K562 (cell line): ENCODE measurements around the gene GUCA1A. TPM values are rescaled to one million over a fixed set of nuclear protein-coding genes. Genes with fewer than 3 reads are reported as not detected.
A peak's percentile ranks its signal among the peaks of the same experiment; 100 is the strongest.

Experiments used
- ASH1L ChIP-seq: fragments of 450-650 bp; IDR thresholded peaks from 2 replicates; pipeline ENCODE4 v1.6.1; 2018; ENCODE audit warnings: borderline replicate concordance, mild to moderate bottlenecking, low read depth; ENCODE audit not compliant: partially characterized antibody
- BCLAF1 ChIP-seq, 2 experiments: fragments of 450-650 bp in 1 of 2; IDR thresholded peaks; 2 replicates each; pipeline ENCODE4 v1.6.1; 2011 to 2017; ENCODE audit warnings: low read depth in 2 of 2, antibody characterized with exemption in 1 of 2, borderline replicate concordance in 1 of 2, low read length in 1 of 2, mild to moderate bottlenecking in 1 of 2, mixed read lengths in 1 of 2; ENCODE audit not compliant: control insufficient read depth in 1 of 2
- CHD2 ChIP-seq: IDR thresholded peaks from 2 replicates; pipeline ENCODE4 v1.6.1; 2011; ENCODE audit warnings: low read depth, low read length
- HLTF ChIP-seq: fragments of 450-650 bp; IDR thresholded peaks from 2 replicates; pipeline ENCODE4 v1.6.1; 2016
- KDM1A ChIP-seq, 2 experiments: fragments of 450-650 bp; IDR thresholded peaks; 2 replicates each; pipeline ENCODE4 v1.6.1; 2016; ENCODE audit warnings: mild to moderate bottlenecking in 2 of 2
- NFRKB ChIP-seq: fragments of 450-650 bp; IDR thresholded peaks from 2 replicates; pipeline ENCODE4 v1.6.1; 2016; ENCODE audit warnings: low read depth
- NR2C1 ChIP-seq, 2 experiments: fragments of 450-650 bp; IDR thresholded peaks; 2 replicates each; pipeline ENCODE4 v1.6.1; 2017; ENCODE audit warnings: mild to moderate bottlenecking in 2 of 2, antibody characterized with exemption in 1 of 2, inconsistent platforms in 1 of 2, missing compliant biosample characterization in 1 of 2, missing genetic modification characterization in 1 of 2
- REST ChIP-seq, 2 experiments: fragments of 450-650 bp; formaldehyde crosslinking in 1 of 2; IDR thresholded peaks; 2 replicates each; pipeline versions ENCODE4 v1.4.0 to v1.6.1; 2014 to 2020; ENCODE audit warnings: mild to moderate bottlenecking in 2 of 2, borderline replicate concordance in 1 of 2, low read depth in 1 of 2
- SMARCA4 ChIP-seq: fragments of 450-650 bp; IDR thresholded peaks from 2 replicates; pipeline ENCODE4 v1.6.1; 2016
- SRSF1 ChIP-seq: fragments of 200-400 bp; formaldehyde crosslinking; IDR thresholded peaks from 2 replicates; pipeline ENCODE4 v1.6.1; 2017; ENCODE audit warnings: mild to moderate bottlenecking, low read depth, low read length, moderate library complexity
- polyA plus RNA-seq, 8 experiments: library from polyadenylated mRNA; depleted of rRNA in 4 of 8; stranded (reverse) in 5 of 8; unstranded in 3 of 8; fragments of >200 nt; fragmentation: Nextera tagmentation in 2 of 8; fragmentation: Illumina TruSeq in 1 of 8; extraction: Ambion mirVana in 2 of 8; extraction: Trizol in 1 of 8; gene quantifications; 2 replicates each; pipeline versions ENCODE4 v1.2.1 to v1.2.3, GENCODE V29; 2011 to 2014; ENCODE audit warnings: inconsistent platforms in 1 of 8, missing spikeins in 1 of 8
- total RNA-seq, 7 experiments: library from RNA; depleted of rRNA in 6 of 7; stranded (reverse); fragments of >200 nt in 6 of 7; fragmentation: Illumina TruSeq in 2 of 7; extraction: Trizol in 2 of 7; gene quantifications; 2 replicates each; pipeline versions ENCODE4 v1.2.1 to v1.2.3, GENCODE V29; 2011 to 2021; ENCODE audit warnings: low replicate concordance in 1 of 7
- TF ChIP-seq, protein P1 (sequence below): conservative IDR thresholded peaks from 2 replicates; pipeline ENCODE4 v1.6.1; 2011; ENCODE audit warnings: low read depth, mild to moderate bottlenecking, low read length; ENCODE audit not compliant: control insufficient read depth
- TF ChIP-seq, protein P2 (sequence below): fragments of 450-650 bp; conservative IDR thresholded peaks from 2 replicates; pipeline ENCODE4 v1.6.1; 2016; ENCODE audit warnings: missing genetic modification characterization, low read depth, mild to moderate bottlenecking, missing compliant biosample characterization, moderate library complexity

GUCA1A gene
- total and polyA plus RNA-seq, 9 of the 15 experiments (the other 6 are each of a cell fraction or from before 2014, with no cell fraction given): not detected

DNA sequence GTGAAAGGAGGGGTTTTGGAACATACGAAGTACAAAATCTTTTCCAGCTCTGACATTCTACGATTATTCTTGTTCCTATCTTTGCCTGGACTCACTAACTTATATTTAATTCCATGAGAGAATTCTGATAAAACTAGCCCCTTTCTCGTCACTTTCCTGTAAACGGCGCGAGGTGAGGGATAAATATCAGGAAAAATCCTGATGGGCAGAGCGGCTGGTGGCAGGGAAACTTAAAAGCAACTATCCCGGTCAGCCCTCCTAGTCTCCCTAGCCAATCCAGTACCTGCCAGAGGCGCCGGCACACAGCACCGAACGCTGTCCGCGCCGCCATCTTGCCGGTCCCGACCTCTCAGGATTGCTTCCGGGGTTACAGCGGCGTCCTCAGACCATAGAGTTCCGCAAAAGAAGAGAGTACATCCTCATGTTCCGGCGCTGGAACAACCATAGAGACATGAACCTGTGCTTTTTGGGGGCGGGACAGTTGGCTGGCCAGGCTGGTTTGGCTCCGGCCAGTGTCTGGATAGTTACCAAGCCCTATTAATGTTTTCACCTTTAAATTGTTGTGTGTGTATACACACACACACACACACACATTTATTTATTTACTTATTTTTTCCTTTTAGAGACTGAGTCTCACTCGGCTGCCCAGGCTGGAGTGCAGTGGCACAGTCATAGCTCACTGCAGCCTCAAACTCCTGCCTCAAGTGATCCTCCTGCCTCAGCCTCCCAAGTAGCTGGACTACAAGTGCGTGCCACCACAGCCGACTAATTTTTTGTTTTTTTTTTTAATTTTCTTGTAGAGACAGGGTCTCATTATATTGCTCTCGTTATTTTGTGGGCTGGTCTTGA, 44.6 kb downstream of the GUCA1A start, which contains the start of gene MRPS10 (continued):
- TF ChIP-seq, protein P1, sequence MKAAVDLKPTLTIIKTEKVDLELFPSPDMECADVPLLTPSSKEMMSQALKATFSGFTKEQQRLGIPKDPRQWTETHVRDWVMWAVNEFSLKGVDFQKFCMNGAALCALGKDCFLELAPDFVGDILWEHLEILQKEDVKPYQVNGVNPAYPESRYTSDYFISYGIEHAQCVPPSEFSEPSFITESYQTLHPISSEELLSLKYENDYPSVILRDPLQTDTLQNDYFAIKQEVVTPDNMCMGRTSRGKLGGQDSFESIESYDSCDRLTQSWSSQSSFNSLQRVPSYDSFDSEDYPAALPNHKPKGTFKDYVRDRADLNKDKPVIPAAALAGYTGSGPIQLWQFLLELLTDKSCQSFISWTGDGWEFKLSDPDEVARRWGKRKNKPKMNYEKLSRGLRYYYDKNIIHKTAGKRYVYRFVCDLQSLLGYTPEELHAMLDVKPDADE: peak; percentile 88
- TF ChIP-seq SRSF1 (no peak), ASH1L (peak; percentile 46), HLTF (peak; percentile 65; the same call in 1 of the 2 replicates), NR2C1 (IDR thresholded peaks at IDR 0.05) (peak; percentile 100), NR2C1 (tag; IDR thresholded peaks at IDR 0.05) (peak; percentile 100), REST (IDR thresholded peaks at IDR 0.05; ENCODE audit: borderline replicate concordance) (peak; percentile 47; the same call in 1 of the 2 replicates), REST (CRISPR knock-in tag; IDR thresholded peaks at IDR 0.05; ENCODE audit: low read depth) (no peak), KDM1A (IDR thresholded peaks at IDR 0.05) (peak; percentile 70 to 75), CHD2 (0 out of 2 replicates have a peak, but pooled peaks have one; percentile 30), NFRKB (peak; percentile 95), BCLAF1 (IDR thresholded peaks at IDR 0.05; ENCODE audit: borderline replicate concordance in 1 of 2, control insufficient read depth in 1 of 2, low read depth in 2 of 2, low read length in 1 of 2) (peak in 1 of 2 experiments; percentile 79; a peak in 1 of 4 replicates), SMARCA4 (peak; percentile 10; the same call in 1 of the 2 replicates)
- TF ChIP-seq, protein P2, sequence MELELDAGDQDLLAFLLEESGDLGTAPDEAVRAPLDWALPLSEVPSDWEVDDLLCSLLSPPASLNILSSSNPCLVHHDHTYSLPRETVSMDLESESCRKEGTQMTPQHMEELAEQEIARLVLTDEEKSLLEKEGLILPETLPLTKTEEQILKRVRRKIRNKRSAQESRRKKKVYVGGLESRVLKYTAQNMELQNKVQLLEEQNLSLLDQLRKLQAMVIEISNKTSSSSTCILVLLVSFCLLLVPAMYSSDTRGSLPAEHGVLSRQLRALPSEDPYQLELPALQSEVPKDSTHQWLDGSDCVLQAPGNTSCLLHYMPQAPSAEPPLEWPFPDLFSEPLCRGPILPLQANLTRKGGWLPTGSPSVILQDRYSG (tag): no peak
